HG03066 (cell line): ENCODE measurements around the gene ABLIM3.
A peak's percentile ranks its signal among the peaks of the same experiment; 100 is the strongest.

Source experiments
- ATAC-seq: cut with Tn5 transposase; IDR thresholded peaks from one replicate; pipeline ENCODE4 v1.9.1; 2021; ENCODE audit warnings: low read depth; ENCODE audit not compliant: unreplicated experiment

Gene ABLIM3

GRCh38 chr5:149213264-149213880 is 72.1 kb downstream of the ABLIM3 start:
- no peak for ATAC-seq

- ATAC-seq = no peak
These were observed 74.3 kb downstream of the ABLIM3 start for GRCh38 chr5:149215478-149216090.

- no peak for ATAC-seq
These were observed 75.2 kb downstream of the ABLIM3 start for GRCh38 chr5:149216496-149216895.

- ATAC-seq = no peak
These were observed 76.0 kb downstream of the ABLIM3 start for GRCh38 chr5:149217096-149217802.

GRCh38 chr5:149217803-149218155 is 76.5 kb downstream of the ABLIM3 start:
- no peak for ATAC-seq

GRCh38 chr5:149219584-149219983 is 78.3 kb downstream of the ABLIM3 start:
- no peak for ATAC-seq

GRCh38 chr5:149220750-149221149 is 79.5 kb downstream of the ABLIM3 start:
- no peak for ATAC-seq

GRCh38 chr5:149221326-149221725 is 80.0 kb downstream of the ABLIM3 start:
- ATAC-seq = no peak

- no peak for ATAC-seq
These were observed 80.5 kb downstream of the ABLIM3 start for GRCh38 chr5:149221731-149222342.

GRCh38 chr5:149223081-149223848 is 82.0 kb downstream of the ABLIM3 start:
- no peak for ATAC-seq

GRCh38 chr5:149224282-149224681 is 83.0 kb downstream of the ABLIM3 start:
- no peak for ATAC-seq

- ATAC-seq = no peak
These were observed 86.0 kb downstream of the ABLIM3 start for GRCh38 chr5:149227168-149227826.

GRCh38 chr5:149228618-149229297 is 87.5 kb downstream of the ABLIM3 start:
- ATAC-seq = no peak

- no peak for ATAC-seq
These were observed 88.1 kb downstream of the ABLIM3 start for GRCh38 chr5:149229298-149229937.

GRCh38 chr5:149235841-149236240 is 94.5 kb downstream of the ABLIM3 start:
- no peak for ATAC-seq

- ATAC-seq = no peak
These were observed 96.4 kb downstream of the ABLIM3 start for GRCh38 chr5:149237662-149238061.

GRCh38 chr5:149238540-149238939 is 97.2 kb downstream of the ABLIM3 start:
- ATAC-seq = no peak

- ATAC-seq = no peak
These were observed 98.6 kb downstream of the ABLIM3 start for GRCh38 chr5:149239917-149240316.

GRCh38 chr5:149240354-149240998 is 99.2 kb downstream of the ABLIM3 start:
- peak; percentile 58 for ATAC-seq
